ENCODE measurements around the gene KRT82. TPM values are rescaled to one million over a fixed set of nuclear protein-coding genes. Genes with fewer than 3 reads are reported as not detected.

The KRT82 gene
- total and polyA plus RNA-seq, 7 donors: not detected

- ATAC-seq (no peak), DNase-seq (no peak)
- TF ChIP-seq CTCF (IDR thresholded peaks at IDR 0.05): no peak
- no peak overlapping the region for H3K4me3 ChIP-seq
- no peaks in the 10 kb centered on the region for H3K36me3 ChIP-seq (ENCODE audit: insufficient read depth in 1 of 2, low read depth in 1 of 2)
- intact Hi-C loops (cut with DNase I): loop anchor here (10.0 kb wide), 2 partner anchors 498 to 598 kb away; no protein-coding TSS in a partner anchor
- H3K4me1 ChIP-seq: no peaks in the 10 kb centered on the region
- H3K9me3 ChIP-seq: no peaks in the 10 kb centered on the region
- no peak overlapping the region for H3K27ac ChIP-seq
- 85 to 90% (median 87%) methylated on average over 8 of the region's 8 CpGs for WGBS, 3 donors
- H3K27me3 ChIP-seq (ENCODE audit: insufficient read depth in 3 of 3, low read length in 2 of 3): peaks cover 0 to 5% (median 2%) of the 10 kb centered on the region in 3 donors
Measured at GRCh38 chr12:52377266-52377665, 28.9 kb downstream of the KRT82 start.

GRCh38 chr12:52372216-52373154 lies 33.6 kb downstream of the KRT82 start:
- intact Hi-C loops (cut with DNase I): loop anchor here (2.0 to 10.0 kb wide), 3 partner anchors 502 to 602 kb away; no protein-coding TSS in a partner anchor
- peaks cover 0 to 5% (median 2%) of the 10 kb centered on the region in 3 donors for H3K27me3 ChIP-seq (ENCODE audit: insufficient read depth in 3 of 3, low read length in 2 of 3)
- DNase-seq (peak; percentile 75 to 86), ATAC-seq (peak; percentile 52 to 84 (median 80))
- no peak overlapping the region for H3K4me3 ChIP-seq
- 38 to 41% (median 38%) methylated on average over 10 of the region's 10 CpGs for WGBS, 3 donors
- no peaks in the 10 kb centered on the region for H3K9me3 ChIP-seq
- peak; percentile 60 for TF ChIP-seq CTCF (IDR thresholded peaks at IDR 0.05)
- H3K4me1 ChIP-seq: no peaks in the 10 kb centered on the region
- H3K36me3 ChIP-seq (ENCODE audit: insufficient read depth in 1 of 2, low read depth in 1 of 2): no peaks in the 10 kb centered on the region
- no peak overlapping the region for H3K27ac ChIP-seq

- Histone ChIP-seq H3K9me3 (no peaks in the 10 kb centered on the region), H3K36me3 (ENCODE audit: insufficient read depth in 1 of 2, low read depth in 1 of 2) (no peaks in the 10 kb centered on the region), H3K4me3 (no peak overlapping the region), H3K27me3 (ENCODE audit: insufficient read depth in 3 of 3, low read length in 2 of 3) (peaks cover 0 to 3% (median under 1%) of the 10 kb centered on the region in 3 donors), H3K27ac (no peak overlapping the region), H3K4me1 (no peaks in the 10 kb centered on the region)
- TF ChIP-seq CTCF (IDR thresholded peaks at IDR 0.05): no peak
- DNase-seq (no peak), ATAC-seq (peak in 1 of 4 donors; percentile 22)
- WGBS, 3 donors: 53 to 88% (median 67%) methylated on average over 3 of the region's 3 CpGs
- intact Hi-C loops (cut with DNase I): loop anchor here (2.0 to 10.0 kb wide), 3 partner anchors 503 to 603 kb away; no protein-coding TSS in a partner anchor
Measured at GRCh38 chr12:52371716-52372115, 34.4 kb downstream of the KRT82 start.

GRCh38 chr12:52370926-52371608 lies 35.1 kb downstream of the KRT82 start:
- Histone ChIP-seq H3K27me3 (ENCODE audit: insufficient read depth in 3 of 3, low read length in 2 of 3) (peaks cover 0 to 3% (median 0%) of the 10 kb centered on the region in 3 donors), H3K36me3 (ENCODE audit: insufficient read depth in 1 of 2, low read depth in 1 of 2) (no peaks in the 10 kb centered on the region), H3K9me3 (no peaks in the 10 kb centered on the region), H3K4me3 (no peak overlapping the region), H3K4me1 (no peaks in the 10 kb centered on the region), H3K27ac (peak overlapping the region; percentile 16)
- ATAC-seq (peak; percentile 44 to 82 (median 58)), DNase-seq (peak; percentile 62 to 82)
- 37 to 53% (median 41%) methylated on average over 12 of the region's 12 CpGs for WGBS, 3 donors
- intact Hi-C loops (cut with DNase I): loop anchor here (10.0 kb wide), 2 partner anchors 504 to 604 kb away; no protein-coding TSS in a partner anchor
- no peak for TF ChIP-seq CTCF (IDR thresholded peaks at IDR 0.05)
